GM10266 (cell line): Measurements from ENCODE around the gene LRRC4.

Experiments
- DNase-seq: peaks from one replicate; pipeline ENCODE4 v3.0.0; 2012; ENCODE audit errors: extremely low spot score
- TF ChIP-seq, protein P1 (sequence below): IDR thresholded peaks from 2 replicates; pipeline ENCODE4 v1.5.1; 2012; ENCODE audit warnings: mild to moderate bottlenecking, low read depth; ENCODE audit not compliant: control insufficient read depth, insufficient read depth; ENCODE audit errors: missing control alignments

LRRC4 gene

DNA sequence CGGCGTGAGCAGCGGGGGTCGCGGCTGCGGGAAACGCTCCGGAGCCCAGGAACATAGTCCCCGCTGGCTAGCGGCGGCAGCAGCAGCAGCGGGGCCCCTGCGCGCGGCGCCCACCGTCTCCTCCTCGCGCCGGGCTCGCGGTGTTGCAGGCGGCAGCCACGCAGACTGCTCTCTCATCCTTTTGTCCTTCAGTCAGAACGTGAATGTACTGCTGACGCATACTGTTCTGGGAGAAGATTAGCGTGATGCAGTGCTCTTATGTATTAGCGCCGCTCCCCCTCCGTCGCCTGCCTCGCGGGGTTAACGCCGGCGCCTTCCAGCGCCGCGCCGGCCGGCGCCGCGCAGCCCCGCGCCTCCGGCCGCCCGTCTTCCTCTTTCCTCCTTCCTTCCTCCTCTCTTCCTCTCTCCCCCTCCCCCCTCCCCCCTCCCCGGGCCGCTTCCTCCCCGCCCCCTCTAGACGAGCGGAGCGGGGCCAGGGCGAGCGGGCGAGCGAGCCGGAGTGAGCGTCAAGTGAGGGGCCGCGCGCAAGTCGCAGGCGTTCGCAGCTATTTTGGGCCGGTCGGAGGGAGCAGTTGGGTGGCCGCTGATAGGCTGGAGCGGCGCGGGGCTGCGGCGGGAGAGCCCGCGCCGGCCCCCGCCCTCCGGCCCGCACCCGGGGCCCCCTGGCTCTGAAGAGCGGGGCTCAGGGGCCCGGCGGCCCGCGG is 816 bp upstream of the LRRC4 start:
- TF ChIP-seq, protein P1, sequence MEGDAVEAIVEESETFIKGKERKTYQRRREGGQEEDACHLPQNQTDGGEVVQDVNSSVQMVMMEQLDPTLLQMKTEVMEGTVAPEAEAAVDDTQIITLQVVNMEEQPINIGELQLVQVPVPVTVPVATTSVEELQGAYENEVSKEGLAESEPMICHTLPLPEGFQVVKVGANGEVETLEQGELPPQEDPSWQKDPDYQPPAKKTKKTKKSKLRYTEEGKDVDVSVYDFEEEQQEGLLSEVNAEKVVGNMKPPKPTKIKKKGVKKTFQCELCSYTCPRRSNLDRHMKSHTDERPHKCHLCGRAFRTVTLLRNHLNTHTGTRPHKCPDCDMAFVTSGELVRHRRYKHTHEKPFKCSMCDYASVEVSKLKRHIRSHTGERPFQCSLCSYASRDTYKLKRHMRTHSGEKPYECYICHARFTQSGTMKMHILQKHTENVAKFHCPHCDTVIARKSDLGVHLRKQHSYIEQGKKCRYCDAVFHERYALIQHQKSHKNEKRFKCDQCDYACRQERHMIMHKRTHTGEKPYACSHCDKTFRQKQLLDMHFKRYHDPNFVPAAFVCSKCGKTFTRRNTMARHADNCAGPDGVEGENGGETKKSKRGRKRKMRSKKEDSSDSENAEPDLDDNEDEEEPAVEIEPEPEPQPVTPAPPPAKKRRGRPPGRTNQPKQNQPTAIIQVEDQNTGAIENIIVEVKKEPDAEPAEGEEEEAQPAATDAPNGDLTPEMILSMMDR: peak; percentile 10
- peak; percentile 81 for DNase-seq

DNA sequence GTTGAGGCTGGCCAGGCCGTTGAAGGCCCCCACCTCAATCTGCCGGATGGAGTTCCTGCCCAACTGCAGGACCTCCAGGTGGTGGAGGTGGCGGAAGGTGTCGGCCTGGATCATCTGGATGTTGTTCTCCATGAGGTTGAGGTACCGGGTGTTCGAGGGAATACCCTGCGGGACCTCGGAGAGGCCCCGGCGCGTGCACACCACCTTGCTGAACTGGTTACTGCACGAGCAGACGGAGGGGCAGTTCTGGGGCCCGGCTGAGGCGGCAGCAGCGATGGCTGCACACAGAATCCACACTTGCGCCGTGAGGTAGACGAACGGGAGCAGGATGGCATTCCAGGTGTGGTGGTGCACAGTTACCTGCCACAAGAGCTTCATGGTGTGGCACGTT is 979 bp downstream of the LRRC4 start:
- no peak for DNase-seq
- TF ChIP-seq, protein P1: no peak

DNA sequence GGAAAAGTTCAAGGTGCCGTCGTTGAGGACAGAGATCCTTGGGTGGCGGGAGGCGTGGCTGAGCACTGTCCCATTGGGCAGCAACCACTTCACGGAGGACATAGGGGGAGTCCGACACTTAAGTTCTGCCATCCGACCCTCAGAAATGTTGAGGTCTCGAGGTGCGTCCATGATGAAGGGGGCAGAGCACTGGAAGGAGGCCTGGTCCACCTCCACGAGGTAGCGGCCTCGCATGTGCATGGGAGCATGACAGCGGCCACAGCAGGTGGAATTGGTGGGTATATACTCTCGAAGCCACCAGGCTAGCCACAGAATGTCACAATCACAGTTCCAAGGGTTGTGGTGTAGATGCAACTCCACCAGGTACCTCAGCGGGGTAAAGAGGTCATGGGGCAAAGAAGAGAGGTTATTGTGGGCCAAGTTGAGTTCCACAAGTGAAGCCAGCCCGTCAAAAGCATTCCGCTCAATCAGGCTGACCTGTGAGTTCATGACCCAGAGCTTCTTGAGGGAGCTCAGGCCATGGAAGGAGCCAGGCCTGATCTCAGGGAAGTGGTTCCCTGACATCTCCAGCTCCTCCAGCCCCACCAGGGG is 1.7 kb downstream of the LRRC4 start:
- no peak for DNase-seq
- TF ChIP-seq, protein P1: no peak

DNA sequence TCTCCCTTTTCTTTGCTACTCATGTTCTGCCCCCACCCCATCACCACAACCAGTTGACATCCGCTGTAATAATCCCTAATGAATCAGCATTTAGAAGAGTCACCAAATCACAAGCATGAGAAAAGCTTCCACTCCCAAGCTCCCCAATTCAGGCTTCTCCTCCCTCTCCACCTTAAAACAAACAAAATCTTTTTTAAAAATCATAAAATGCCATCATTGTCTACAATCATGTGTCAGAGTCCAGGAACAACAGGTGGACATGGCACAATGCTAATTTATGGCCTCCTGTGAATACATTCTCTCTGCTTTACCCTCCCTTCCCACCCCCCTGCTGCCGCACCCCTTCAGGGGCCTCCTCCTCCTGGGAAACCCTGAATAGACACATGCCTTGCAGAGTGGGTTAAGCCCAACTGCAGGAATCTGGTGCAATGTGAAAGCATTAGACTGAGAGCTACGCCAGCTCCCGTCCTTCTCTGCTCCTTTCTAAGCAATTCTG is 3.7 kb downstream of the LRRC4 start:
- TF ChIP-seq, protein P1: no peak
- DNase-seq: no peak

DNA sequence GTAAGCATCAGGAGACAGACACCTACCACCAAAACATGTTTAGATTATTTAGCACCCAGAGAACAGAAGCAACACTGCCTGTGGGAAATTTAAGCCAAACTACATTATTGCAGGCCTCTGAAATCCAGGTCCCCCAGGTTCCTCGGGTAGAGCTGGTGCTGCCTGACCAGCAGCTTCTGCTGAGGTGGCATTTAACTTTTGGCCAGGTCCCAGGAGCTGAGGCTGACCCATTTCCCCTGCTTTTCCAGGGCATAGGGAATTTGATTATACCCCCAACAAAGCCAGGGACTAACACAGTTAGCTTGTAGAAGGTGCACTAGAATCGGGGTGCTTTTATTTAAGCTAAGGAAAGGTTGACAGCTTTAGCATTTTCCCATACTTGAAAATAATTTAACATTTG is 4.7 kb downstream of the LRRC4 start:
- no peak for DNase-seq
- TF ChIP-seq, protein P1: no peak

DNA sequence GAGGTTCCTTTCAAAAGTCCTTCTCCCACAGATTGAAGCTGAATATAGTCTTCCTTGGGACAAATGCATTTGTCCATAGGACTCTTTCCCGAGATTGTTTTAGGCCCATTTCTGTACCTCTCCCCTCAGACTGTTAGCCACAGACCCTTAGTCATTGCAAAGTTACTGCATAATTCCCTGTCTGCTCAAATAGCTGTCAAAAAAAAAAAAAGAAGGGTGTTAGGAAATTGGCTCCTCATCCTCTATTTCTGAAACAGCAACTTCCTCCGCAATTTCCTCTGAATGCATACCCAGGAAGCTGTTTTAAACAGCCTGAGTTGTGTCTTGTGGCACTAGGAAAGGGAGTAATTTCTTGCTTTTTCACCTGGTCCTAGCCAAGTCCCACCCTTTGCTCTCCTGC is 5.4 kb downstream of the LRRC4 start:
- no peak for DNase-seq
- TF ChIP-seq, protein P1: no peak

DNA sequence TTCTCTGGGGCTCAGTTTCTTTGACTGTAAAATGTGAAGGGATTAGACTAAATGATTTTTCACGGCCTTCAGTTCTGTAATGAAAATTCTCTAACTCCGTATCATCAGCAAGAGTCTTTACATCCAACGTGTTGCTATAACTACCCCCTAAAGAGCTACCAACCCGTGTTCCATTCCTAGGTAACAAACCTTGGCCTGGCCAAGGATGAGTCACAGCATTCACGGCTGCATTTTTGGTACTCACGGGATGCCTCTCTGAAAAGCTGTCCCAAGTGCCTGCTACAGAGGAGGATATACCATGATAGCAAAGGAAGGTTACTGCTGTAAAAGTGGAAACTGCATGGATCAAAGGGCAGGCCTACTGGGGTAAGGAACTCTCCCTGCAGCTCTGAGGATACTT is 5.9 kb downstream of the LRRC4 start:
- TF ChIP-seq, protein P1: no peak
- no peak for DNase-seq
